GM19043 (cell line): ENCODE data around the gene TBKBP1.
"Not testable (repeated sequence)": the region's sequence is repeated elsewhere in the genome, so short reads cannot be mapped to it uniquely, and the experiment has no call there.

Experiments
- ATAC-seq: cut with Tn5 transposase; IDR thresholded peaks from one replicate; pipeline ENCODE4 v1.9.1; 2021; ENCODE audit warnings: low read depth; ENCODE audit not compliant: unreplicated experiment

TBKBP1 gene

DNA sequence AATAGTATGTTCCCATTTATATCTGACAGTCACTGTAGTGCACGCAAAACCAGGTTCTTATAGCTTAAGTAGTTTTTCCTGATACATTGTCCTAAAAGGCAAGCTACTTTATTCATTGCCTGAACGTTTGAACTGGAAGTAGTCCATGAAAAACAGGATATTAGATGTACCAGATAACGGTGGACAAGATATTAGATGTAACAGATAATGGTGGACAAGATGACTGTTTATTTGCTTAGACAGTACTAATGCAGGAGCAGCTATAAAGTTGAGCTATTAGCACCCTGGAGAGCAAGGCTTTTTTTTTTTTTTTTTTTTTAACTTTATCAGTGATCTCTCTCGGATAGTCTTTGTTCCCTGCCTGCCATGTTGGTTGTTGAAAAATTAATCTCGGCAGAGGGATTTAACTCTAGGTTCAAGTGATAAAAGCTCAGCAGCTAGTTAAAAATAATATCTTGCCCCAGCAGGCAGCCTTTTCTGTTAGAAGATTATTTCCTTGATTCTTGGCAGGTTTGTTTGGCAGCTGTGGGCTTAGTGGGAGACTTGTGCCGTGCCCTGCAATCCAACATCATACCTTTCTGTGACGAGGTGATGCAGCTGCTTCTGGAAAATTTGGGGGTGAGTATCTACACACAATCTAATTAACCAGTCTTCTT lies 17.3 kb upstream of the TBKBP1 start:
- ATAC-seq, result no peak

DNA sequence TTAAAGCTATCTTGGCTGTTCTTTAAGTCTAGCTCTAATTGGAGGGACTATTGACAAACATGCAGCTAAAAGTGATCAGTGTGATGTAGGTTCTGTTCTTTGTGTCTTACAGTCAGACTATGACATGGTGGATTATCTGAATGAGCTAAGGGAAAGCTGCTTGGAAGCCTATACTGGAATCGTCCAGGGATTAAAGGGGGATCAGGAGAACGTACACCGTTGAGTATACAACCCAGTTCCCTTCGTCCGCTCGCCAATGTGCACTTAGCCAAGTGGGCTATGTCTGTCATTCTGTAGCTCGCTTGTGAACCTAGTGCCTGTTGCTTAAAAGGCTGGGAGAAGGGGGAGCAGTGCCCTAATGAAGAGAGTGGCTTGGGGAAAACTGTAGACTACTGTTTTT lies 15.8 kb upstream of the TBKBP1 start:
- ATAC-seq, result no peak

DNA sequence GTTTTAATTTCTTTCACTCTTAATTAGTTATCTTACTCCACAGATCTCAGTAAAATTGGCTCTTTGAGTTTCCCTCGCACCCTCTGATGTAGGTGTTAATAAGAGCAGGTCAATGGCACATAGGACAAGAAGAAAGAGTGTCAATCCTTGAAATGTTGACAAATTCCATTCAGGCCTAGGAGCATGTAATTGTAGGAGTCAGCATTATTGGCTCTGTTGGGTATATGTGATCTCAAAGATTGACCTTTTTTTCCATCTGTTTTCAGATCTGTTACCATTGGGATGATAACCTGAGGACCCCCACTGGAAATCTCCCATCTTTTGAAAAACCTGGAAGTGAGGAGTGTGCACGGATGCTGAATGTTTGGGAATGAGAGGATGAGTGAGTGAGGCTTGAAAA lies 11.8 kb upstream of the TBKBP1 start:
- no peak for ATAC-seq

DNA sequence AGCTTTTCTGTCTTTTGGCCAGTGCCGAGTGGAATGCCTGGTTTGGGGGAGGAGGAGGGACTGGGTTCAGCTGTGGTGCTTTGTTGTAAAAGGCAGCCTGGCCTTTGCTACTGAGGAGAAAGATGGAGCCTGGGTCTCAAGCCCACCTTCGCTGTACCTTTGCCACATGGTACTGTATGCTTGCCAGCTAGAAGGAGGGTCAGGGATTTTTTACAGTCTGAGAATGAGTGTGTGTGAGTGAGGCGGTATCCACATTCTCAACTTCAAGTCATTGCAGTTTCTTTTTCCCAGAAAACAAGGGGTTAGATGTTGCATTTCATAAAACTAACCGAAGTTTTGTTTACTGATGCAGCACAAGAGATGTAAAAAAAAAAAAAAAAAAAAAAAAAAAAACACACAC lies 11.2 kb upstream of the TBKBP1 start:
- ATAC-seq, result not testable (repeated sequence)

DNA sequence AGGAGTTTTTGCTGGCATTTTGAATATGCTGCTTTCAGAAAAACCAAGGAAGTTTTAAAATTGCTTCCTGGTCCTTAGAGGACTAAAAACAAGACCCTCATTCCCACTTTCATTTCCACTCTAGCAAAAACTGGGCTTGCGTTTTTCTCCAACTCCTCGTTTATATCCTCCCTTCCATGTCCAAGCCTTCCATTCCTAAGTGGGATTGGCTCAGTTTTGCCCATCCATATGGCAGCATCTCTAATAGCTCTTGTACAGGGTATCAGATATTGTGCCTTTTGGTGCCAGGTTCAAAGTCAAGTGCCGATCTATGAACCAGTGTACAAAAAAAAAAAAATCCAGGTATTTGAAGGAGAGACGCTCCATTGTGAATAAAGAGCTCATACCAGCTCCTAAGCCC lies 9.9 kb upstream of the TBKBP1 start:
- ATAC-seq, result no peak

DNA sequence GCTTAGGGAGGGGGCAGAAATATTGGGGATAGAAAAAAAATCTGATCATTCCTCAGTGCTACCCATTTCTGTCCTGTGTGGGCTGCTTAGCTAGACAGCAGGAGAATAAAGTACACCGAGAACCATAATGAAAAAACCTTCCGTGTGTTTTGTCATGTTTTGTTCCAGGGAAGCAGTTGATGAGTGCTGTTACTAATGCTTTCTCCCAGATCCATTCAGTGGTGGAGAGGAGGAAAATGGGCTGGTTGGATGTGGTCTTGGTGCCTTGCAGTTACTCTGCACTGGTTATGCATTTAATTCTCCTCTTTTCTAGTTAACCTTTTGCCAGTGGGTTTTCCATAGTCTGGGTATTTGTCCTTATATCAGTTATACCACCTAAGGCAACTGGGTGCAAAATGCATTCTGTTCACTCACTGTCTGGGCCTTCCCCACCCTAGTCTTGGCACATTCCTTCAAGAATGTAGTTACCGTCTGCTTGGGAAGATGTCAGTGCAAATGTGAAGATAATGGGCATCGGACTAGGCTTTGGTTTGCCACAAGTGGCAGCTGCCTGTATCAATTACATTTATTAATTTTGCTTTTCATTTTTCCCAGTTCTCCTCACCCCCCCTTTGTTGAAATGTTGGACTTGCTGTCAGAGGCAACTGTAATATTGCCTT lies 9.3 kb upstream of the TBKBP1 start:
- no peak for ATAC-seq

DNA sequence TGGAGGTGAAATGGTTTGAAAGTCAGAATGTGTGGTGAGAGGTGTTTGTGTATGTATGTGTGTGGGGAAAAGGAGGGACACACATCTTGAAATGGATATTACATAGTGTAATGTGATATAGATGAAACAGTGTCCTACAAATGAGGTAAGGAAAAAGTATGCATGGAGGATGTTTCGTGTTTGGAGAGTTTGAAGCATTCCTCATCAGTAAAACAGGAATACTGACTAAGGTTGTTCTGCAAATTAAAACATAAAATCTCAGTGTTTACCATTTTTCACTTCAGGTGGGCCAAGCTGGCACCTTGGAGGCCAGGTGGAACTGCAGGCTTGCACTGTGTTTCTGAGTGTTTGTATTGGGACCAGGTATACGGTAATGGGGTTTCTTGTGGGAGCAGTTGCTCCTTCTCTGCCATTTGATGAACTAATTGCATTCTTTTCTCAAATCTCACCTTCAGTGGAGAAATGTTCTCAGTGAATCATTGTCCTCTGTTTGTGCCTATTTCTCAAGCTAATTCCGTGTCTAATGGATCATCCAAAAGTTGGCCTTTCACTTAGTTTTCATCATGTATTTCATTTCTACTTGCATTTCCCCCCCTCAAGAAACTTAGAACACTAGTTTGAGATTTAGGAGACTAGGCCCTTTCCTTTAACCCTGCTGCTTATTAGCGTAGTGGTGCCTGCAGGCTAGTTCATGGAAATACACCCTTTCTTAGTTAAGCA lies 8.2 kb upstream of the TBKBP1 start:
- no peak for ATAC-seq

DNA sequence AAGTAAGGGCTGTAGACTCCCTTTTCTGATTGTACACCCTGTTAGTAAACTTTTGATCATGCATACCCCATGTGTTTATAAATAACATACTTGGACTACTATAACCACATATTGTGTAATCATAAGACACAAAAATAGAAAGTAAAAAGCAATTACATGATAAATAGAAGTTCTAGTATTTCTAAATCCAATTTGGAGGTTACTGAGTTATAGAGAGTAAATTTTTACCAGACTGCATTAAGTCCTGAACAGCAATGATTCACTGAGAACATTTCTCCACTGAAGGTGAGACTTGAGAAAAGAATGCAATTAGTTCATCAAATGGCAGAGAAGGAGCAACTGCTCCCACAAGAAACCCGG lies 7.7 kb upstream of the TBKBP1 start:
- no peak for ATAC-seq

DNA sequence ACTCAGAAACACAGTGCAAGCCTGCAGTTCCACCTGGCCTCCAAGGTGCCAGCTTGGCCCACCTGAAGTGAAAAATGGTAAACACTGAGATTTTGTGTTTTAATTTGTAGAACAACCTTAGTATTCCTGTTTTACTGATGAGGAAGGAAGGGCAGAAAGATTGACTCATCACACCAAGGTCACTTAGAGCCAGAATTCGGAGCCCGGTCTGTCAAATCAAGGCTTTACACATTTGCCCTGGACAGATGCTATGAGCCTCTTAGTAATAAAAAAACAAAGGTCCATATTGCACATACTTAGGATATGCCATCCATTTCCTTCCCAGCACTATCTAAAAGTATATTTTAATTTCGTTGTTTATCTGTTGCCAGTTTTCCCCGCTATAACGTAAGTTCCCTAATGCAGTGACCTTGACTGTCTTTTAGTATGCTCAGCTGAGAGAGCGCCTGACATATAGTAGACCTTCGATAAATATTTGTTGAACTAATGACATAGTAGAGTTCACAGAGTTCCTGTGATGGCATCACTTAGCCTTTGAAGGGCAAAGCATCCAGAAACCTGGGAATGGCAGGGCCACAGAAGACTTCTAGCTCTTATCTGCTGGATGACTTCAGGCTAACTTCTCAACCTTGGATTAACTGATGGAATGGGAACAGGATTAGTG lies 7.2 kb upstream of the TBKBP1 start:
- no peak for ATAC-seq

DNA sequence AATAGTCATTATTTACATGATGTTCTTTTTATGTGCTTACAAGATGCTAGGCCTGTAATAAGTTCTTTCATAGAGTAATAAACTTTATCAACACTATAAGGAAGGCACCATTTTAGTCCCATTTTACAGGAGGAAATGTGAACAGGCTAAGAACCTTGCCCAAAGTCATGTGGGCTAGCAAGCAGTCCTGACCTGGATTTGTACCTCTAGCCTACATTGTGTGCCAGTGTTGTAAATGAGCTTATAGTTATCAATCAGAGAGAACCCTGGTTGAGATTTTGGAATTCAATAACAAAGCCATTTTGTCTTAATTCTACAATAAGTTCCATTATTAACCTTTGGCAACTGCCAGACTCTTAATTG lies 6.7 kb upstream of the TBKBP1 start:
- no peak for ATAC-seq

DNA sequence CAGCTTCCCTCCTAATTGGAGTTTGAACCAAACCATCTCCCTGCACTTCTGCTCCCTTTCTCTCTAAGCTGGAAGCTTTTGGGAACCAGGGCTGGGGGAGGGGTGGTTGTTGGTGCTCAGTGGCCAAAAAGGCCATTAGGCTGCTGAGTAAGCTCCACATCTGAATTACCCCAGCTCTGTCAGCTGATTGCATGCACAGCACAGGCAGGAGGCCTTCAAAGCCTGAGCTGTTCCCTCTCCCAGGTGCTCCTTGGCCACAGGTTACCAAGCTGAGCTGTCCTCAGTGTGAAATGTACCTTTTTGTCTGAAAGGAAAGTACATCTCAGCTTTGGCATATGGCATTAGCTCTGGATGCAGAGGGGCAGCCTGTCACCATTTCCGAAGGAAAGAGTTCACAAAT lies 6.2 kb upstream of the TBKBP1 start:
- ATAC-seq, result no peak

DNA sequence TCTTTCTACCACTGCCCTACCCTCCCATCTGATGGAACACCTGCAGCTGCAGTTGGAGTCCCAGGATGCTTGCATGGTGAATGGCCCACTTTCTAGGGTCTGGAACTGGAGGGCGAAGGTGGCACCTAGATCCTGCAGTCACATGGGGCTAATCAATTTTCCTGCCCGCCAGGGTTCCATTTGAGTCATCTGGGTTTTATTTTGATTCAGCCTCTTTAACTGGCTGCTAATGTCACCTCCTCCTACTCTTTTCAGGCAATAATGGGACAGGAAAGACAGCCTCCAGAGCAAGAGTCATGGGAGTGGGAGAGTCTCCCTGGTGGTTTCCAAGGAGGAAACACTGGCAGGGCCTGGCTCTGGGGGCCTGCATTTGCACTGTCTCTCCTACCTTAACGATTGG lies 3.8 kb upstream of the TBKBP1 start:
- ATAC-seq, result no peak

DNA sequence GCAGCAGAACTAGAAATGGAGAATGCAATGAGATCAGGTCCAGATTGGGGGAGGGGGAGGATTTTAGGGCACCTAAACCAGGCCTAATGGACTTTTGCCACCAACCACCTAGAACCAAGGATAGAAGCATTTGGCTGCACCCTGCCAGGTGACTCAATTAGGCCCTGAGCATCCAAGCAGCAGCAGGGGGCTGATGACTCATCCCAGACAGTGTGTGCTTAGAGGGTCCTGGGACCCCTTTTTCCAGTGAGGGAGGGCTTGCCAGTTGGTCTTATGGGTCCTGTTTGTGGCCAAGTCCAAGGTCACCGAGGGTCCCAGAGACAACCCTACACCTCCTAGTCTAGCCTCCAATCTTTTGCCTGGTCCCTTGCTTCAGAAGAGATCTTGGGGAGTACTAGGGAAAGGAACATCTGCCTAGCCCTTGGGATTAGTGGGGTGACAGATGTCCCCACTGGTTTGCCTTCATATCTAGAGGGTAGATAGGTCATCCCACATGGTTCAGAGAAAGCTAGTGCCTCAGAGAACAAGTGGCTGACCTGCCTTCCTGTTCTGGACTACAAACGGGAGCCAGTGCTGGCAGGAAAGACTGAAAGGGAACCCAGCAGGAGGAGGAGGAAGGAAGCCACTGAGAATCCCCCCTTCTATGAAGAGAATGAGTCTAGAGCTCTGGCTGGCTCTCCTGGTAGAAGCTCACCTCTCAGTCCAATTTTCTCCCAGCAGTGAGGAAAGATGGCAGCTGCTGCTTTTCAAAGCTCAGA lies 1.6 kb upstream of the TBKBP1 start:
- no peak for ATAC-seq

DNA sequence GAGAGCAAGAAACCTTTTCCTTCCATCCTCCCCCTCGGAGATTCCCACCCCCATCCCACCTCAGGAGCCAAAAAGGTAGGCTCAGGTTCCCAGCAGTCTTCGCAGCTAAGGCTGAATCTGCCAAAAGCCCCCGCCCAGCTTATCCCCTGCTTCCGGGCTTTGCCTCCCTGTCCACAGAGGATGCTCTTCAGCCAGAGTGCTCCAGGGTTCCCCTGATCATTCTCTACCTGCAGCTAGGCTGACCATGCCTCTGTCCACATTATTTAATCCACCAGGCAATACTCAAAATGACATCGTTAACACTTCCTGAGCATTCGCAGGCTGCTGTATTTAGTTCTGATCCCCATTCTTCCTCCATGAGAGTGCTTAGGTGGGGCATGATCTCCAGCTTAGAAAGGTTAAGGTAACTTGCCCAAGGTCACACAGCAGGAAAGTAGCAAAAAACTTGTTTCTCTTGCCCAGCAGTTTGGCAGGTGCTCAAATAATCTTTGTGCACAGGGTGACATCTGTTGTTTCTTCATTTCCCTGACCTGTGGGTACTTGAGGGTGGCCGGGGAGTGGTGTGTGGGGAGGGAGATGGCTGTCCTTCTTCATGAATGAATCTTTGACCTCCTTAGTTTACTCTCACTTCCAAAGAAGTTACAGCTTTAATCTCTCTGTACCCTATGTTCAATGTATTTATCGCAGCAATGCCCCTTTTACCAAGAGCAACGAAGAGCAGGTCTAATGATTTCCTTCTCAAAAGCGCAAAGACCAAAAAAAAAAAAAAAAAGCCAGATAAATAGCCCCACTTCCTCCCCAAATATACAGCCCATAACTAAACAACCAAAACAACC lies 848 bp upstream of the TBKBP1 start:
- no peak for ATAC-seq

DNA sequence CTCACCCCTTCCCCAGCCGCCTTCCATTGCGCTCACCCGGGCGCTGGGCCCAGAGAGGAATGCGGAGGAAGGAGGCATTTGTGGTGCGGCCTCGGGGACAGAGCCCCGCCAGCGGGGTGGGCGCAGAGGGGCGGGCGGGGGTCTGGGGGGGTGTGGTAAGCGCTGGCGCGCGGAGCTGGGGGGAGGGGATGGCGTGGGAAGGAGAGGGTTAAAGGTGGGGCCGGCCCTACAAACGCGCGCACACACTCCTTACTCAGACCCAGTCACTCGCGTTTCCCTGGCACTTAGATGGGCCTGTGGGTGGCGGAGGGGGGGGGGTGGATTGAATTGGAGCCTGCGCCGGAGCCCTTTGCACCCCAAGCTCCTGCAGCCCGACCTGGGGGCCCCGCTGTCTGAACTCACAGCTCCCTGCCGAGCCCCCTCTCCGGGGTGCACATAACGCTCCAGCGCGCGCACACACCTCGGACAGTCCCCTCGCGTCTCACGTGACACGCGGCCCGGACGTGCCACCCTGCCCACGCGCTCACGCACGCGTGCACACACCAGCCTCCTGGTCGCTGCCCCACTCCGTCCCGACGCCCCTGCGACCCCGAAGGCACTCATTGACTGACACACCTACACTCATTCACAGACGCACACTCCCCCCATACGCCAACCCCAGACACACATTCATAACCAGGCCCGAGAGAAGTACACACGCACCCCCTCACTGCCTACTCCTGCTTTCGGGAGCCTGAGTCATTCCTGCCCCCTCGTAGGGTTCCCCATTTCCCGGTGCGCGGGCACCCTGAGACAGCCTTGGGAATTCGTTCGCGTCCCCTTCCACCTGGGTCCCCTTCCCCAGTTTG lies 844 bp downstream of the TBKBP1 start:
- ATAC-seq, result no peak

DNA sequence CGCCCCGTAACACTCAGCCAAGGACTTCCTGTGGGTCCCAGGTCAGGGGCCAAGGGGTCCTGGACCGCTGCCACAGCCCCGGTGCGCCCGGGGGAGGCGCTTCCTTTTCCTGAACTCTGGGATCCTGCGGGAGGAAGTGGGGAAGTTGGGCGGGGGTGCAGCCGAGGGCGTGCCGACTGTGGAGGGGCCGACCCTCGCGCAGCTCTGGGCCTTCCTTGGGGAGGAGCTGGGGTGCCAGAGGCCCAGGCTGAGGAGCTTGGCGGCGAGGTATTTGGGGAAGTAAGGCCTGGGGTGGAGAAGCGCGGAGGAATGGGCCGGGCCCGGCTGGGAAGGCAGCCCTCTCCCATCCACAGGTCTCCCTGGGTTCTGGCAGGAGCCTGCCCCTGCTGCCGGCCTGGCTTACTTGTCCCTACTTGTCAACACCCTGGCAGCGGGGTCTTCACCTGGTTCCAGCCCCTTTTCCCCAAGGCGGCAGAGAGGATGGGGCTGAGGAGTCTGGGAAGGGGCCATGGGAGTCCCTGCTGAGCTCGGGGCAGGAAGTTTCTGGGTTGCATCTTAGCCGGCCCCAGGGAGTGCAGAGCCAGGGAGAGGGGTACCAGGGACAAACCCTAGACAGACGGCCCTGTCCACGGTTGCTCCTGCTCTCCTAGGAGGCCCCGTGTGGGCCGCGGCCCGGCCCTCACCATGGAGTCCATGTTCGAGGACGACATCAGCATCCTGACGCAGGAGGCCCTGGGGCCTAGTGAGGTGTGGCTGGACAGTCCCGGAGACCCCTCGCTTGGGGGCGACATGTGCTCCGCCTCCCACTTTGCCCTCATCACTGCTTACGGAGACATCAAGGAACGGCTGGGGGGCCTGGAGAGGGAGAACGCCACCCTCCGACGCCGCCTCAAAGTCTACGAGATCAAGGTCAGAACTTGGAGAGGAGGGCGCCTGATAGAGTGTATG lies 1.7 kb downstream of the TBKBP1 start:
- ATAC-seq, result no peak

DNA sequence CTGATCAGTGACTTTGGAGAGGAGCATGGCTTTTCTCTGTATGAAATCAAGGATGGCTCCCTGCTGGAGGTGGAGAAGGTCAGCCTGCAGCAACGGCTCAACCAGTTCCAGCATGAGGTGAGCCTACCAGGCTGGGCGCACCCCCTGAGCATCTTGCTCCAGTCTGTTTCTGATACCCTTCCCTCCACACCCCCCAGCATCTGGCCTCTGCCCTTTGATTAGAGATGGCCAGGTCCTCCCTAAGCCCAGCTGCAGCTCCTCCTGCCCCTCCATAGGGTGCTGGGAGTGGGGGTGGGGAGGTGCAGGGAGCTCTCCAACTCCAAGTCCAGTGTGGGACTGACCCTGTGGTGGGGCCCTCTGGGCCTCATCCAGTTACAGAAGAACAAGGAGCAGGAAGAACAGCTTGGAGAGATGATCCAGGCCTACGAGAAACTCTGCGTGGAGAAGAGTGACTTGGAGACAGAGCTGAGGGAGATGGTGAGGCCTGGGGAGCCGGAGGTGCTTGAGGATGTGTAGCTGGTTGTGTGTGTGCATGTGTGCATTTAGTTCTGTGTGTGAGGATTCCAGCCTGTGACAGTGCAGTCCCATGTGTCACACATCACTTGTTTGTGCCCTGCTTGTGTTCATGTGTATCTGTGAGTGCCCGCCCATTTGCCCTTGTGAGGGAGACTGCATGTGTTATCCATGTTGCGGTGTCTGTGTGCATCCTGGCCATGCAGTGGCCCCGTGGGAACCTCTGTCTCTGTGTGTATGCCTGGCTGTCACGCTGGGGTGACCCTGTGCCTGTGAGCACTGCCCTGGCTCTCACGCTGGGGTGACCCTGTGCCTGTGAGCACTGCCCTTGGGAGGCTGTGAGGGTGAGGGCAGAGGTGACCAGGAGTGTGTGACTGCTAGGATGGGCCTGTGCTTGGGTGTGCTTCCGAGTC lies 3.0 kb downstream of the TBKBP1 start:
- ATAC-seq, result no peak
